ENCODE results near the gene SLC25A39. TPM values are rescaled to one million over a fixed set of nuclear protein-coding genes. Genes with fewer than 3 reads are reported as not detected.
A peak's percentile ranks its signal among the peaks of the same experiment; 100 is the strongest.
"Not testable (repeated sequence)": the region's sequence is repeated elsewhere in the genome, so short reads cannot be mapped to it uniquely, and the experiment has no call there.

Gene SLC25A39
- polyA plus RNA-seq, 1 donor: 54.8 TPM

- no peak for DNase-seq
Measured at GRCh38 chr17:44335564-44335963, 10.9 kb upstream of the SLC25A39 start.

- DNase-seq: no peak
Measured at GRCh38 chr17:44334727-44335126, 10.1 kb upstream of the SLC25A39 start.

DNA sequence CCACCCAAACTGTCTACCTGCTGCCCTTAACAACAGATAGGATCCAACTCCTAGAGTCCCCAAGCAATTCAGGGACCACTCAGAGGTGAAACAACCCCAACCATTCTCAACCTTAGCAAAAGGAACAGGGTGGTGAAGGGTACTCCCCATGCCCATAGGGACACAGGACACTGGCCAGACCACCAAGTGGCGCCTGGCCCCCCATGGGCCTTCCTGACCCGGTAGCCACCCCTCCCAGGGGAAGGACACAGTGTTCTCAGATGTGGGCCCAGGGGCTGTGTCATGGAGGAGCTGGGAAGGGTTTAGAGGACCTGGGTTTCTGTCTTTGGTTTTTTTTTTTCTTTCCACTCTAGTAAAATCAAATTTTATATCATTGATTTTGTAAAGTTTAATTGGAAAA lies 9.7 kb upstream of the SLC25A39 start:
- DNase-seq: no peak

GRCh38 chr17:44333371-44333770 lies 8.7 kb upstream of the SLC25A39 start:
- no peak for DNase-seq

- DNase-seq: peak; percentile 73
Measured at GRCh38 chr17:44331249-44331760, 6.7 kb upstream of the SLC25A39 start.

DNA sequence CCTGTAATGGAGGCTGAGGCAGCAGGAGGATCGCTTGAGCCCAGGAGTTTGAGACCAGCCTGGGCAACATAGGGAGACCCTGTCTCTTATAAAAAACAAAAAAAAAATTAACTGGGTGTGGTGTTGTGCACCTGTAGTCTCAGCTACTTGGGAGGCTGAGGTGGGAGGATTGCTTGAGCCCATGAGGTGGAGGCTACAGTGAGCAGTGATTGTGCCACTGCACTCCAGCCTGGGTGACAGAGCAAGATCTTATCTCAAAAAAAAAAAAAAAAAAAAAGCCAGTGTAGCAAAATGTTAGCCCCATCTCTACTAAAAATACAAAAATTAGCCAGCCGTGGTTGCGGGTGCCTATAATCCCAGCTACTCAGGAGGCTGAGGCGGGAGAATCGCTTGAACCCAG lies 5.6 kb upstream of the SLC25A39 start:
- not testable (repeated sequence) for DNase-seq

- not testable (repeated sequence) for DNase-seq
Measured at GRCh38 chr17:44329516-44329915, 4.9 kb upstream of the SLC25A39 start.

- no peak for DNase-seq
Measured at GRCh38 chr17:44327715-44328449, 3.3 kb upstream of the SLC25A39 start.

- peak; percentile 97 for DNase-seq
Measured at GRCh38 chr17:44326861-44327444, 2.3 kb upstream of the SLC25A39 start.

DNA sequence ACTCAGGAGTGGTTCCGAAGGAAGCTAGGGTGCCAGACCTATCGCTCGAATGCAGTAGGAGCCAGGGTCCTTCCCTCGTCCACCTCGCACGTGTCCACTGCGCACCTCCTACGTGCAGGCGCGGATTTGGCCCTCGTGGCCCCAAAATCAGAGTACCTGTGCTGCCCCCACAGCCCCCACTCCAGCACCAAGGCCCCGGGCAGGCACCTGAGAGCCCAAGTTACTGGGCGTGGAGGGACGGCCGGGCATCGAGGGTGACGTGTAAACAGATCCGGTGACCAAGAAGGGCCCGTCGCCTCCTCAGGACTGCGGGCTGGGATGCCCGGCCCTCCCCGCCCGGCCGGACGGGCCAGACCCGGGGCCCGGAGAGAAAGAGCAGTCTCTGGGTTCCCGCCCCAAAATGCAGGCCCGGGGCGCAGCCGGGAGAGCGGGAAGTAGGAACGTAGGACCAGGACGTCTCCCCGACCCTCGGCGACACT lies 492 bp downstream of the SLC25A39 start:
- DNase-seq: no peak

GRCh38 chr17:44323359-44324091 lies 1.1 kb downstream of the SLC25A39 start:
- DNase-seq: no peak

- DNase-seq: no peak
Measured at GRCh38 chr17:44322236-44322895, 2.3 kb downstream of the SLC25A39 start.

DNA sequence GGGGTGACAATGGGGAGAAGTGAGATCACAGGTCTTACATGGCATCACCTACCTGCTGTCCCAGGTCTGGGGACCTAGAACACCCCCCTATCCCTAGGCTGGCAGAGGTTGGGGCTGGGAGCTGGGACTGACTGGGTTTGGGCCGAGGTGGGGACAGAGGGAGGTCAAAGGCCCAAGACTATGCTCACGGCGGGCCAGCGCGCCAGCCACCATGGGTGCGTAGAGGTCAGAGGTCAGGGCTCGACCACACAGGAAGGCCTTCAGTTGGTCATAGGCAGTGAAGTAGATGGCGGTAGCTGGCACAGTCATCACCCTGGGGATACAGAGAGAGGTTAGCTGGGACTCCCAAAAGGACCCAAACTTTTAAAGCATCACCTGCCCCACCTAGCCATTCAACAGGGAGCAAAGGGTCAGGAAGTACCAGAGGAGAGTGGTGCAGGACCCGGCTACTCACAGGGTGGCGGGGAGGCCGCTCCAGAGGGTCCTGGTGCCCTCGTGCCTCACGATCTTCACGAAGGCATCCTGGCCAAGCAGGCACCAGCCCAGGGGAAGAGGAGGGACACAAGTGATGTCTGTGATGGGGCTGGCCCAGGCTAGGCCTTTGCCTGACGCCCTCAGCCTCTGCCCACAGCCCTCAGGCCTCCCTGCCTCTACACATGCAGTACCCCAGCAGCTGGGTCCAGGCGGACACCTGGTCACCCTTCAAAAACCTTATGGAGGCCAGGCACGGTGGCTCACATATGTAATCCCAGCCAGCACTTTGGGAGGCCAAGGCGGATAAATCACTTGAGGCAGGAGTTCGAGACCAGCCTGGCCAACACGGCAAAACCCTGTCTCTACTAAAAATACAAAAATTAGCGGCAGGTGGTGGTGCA lies 3.1 kb downstream of the SLC25A39 start:
- no peak for DNase-seq

DNA sequence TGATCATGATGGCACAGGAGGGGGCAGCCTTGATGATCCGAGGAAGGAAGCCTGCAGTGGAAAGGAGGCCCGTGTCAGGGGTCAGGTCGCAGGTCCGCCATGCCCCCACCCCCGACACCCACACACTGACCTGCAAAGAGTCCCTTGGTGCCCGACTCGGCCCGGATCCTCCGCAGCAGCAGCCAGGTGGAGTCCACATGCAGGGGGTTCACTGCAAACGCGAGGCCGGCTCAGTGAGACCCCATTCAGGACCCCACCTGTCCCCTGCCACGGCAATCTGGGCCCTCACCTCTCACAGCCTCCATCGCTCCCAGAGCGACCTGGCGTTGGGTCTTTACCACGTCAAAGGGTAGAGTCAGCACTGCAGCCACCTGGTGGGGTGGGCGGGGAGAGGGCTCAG lies 4.6 kb downstream of the SLC25A39 start:
- no peak for DNase-seq

GRCh38 chr17:44318077-44318892 lies 6.3 kb downstream of the SLC25A39 start:
- DNase-seq: no peak

GRCh38 chr17:44317545-44317944 lies 7.1 kb downstream of the SLC25A39 start:
- DNase-seq: no peak

GRCh38 chr17:44315760-44316731 lies 8.6 kb downstream of the SLC25A39 start:
- no peak for DNase-seq

GRCh38 chr17:44314869-44315661 lies 9.6 kb downstream of the SLC25A39 start:
- DNase-seq: no peak

DNA sequence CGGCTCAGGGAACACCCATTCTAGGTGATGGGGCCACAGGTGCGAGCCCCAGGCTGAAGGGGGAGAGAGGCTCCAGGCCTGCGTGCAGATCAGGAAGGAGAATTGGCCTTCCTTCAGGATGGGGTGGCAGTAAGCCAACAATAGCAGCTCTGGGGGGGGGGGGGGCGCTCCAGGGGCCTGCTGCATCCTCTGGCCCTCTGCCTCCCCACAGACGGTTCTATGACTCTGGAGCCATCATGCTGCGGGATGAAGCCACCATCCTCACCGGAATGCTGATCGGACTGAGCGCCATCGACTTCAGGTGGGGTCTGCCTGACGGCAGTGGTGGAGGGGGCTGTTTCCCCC lies 10.1 kb downstream of the SLC25A39 start:
- DNase-seq: no peak

All from hindlimb muscle (tissue), 1 donor.